Astrocyte (in vitro differentiated cells and primary cell): ENCODE data around the gene RBMXL2. TPM values are rescaled to one million over a fixed set of nuclear protein-coding genes. Genes with fewer than 3 reads are reported as not detected.

Source experiments
- DNase-seq: peaks from one replicate; pipeline ENCODE4 v3.0.0-alpha.2; 2010; ENCODE audit warnings: low read depth
- FAIRE-seq: peaks from 2 replicates; lab custom pipeline; 2011; peaks lifted over from hg19 to GRCh38; lab: Jason Lieb, UNC
- H2AFZ ChIP-seq: 2 replicates; pipeline ENCODE4 v1.6.0; 2012; ENCODE audit warnings: low read depth, low read length, inconsistent platforms
- H3K27ac ChIP-seq: 2 replicates; pipeline ENCODE4 v1.5.1; 2011; ENCODE audit warnings: low read depth, low read length, inconsistent platforms
- H3K27me3 ChIP-seq: 2 replicates; pipeline ENCODE4 v1.6.0; 2011; ENCODE audit warnings: low read length, inconsistent platforms; ENCODE audit not compliant: insufficient read depth
- H3K36me3 ChIP-seq: 2 replicates; pipeline ENCODE4 v1.5.1; 2011; ENCODE audit warnings: low read length, inconsistent platforms; ENCODE audit not compliant: insufficient read depth
- H3K4me1 ChIP-seq: 2 replicates; pipeline ENCODE4 v1.5.1; 2011; ENCODE audit warnings: low read length, inconsistent platforms; ENCODE audit not compliant: insufficient read depth
- H3K4me2 ChIP-seq: 2 replicates; pipeline ENCODE4 v1.6.0; 2012; ENCODE audit warnings: low read length, inconsistent platforms
- H3K4me3 ChIP-seq: 2 replicates; pipeline ENCODE4 v1.5.1; 2011; ENCODE audit warnings: low read depth, mild to moderate bottlenecking, low read length, inconsistent platforms; ENCODE audit not compliant: insufficient read depth
- H3K79me2 ChIP-seq: 2 replicates; pipeline ENCODE4 v1.6.0; 2012; ENCODE audit warnings: mild to moderate bottlenecking, low read length, inconsistent platforms; ENCODE audit not compliant: insufficient read depth
- H3K9ac ChIP-seq: 2 replicates; pipeline ENCODE4 v1.6.0; 2012; ENCODE audit warnings: mild to moderate bottlenecking, low read length, inconsistent platforms
- H3K9me3 ChIP-seq: 2 replicates; pipeline ENCODE4 v1.5.1; 2012; ENCODE audit warnings: low read depth, mild to moderate bottlenecking, low read length, inconsistent platforms; ENCODE audit not compliant: insufficient read depth
- H4K20me1 ChIP-seq: 2 replicates; pipeline ENCODE4 v1.6.0; 2012; ENCODE audit warnings: low read length, inconsistent platforms; ENCODE audit not compliant: insufficient read depth
- H3K27ac Mint-ChIP-seq: one replicate; pipeline ENCODE4 v1.8.0; 2021; ENCODE audit warnings: mild to moderate bottlenecking, mixed read lengths; ENCODE audit not compliant: unreplicated experiment
- H3K27me3 Mint-ChIP-seq: one replicate; pipeline ENCODE4 v1.8.0; 2021; ENCODE audit warnings: low read depth, mixed read lengths; ENCODE audit not compliant: unreplicated experiment
- H3K36me3 Mint-ChIP-seq: one replicate; pipeline ENCODE4 v1.8.0; 2021; ENCODE audit warnings: low read depth, mixed read lengths; ENCODE audit not compliant: unreplicated experiment
- H3K4me1 Mint-ChIP-seq: one replicate; pipeline ENCODE4 v1.8.0; 2021; ENCODE audit warnings: low read depth, mixed read lengths; ENCODE audit not compliant: unreplicated experiment
- H3K4me3 Mint-ChIP-seq: one replicate; pipeline ENCODE4 v1.8.0; 2021; ENCODE audit warnings: mild to moderate bottlenecking, moderate library complexity, mixed read lengths; ENCODE audit not compliant: unreplicated experiment
- H3K9me3 Mint-ChIP-seq: one replicate; pipeline ENCODE4 v1.8.0; 2021; ENCODE audit warnings: mild to moderate bottlenecking, mixed read lengths; ENCODE audit not compliant: unreplicated experiment
- EZH2 ChIP-seq: IDR thresholded peaks from 2 replicates; pipeline ENCODE4 v1.6.1; 2012; ENCODE audit warnings: mild to moderate bottlenecking, low read length, inconsistent platforms; ENCODE audit not compliant: insufficient read depth
- total RNA-seq: library from RNA; stranded (reverse); gene quantifications from 2 replicates; pipeline ENCODE4 v1.2.1, GENCODE V29; 2021
- TF ChIP-seq, protein P1 (sequence below): IDR thresholded peaks from 2 replicates; pipeline ENCODE4 v1.5.1; 2011; ENCODE audit warnings: low read depth, mild to moderate bottlenecking, inconsistent platforms, low read length, moderate library complexity; ENCODE audit not compliant: insufficient read depth

The RBMXL2 gene
- total RNA-seq, 1 donor from 2014 or later: not detected

- Mint-ChIP-seq H3K27me3 (peaks cover 5% of the 10 kb centered on the region), H3K9me3 (no peaks in the 10 kb centered on the region), H3K4me3 (no peak overlapping the region), H3K36me3 (no peaks in the 10 kb centered on the region), H3K27ac (no peak overlapping the region), H3K4me1 (no peaks in the 10 kb centered on the region)
- no peak for TF ChIP-seq EZH2
- TF ChIP-seq, protein P1, sequence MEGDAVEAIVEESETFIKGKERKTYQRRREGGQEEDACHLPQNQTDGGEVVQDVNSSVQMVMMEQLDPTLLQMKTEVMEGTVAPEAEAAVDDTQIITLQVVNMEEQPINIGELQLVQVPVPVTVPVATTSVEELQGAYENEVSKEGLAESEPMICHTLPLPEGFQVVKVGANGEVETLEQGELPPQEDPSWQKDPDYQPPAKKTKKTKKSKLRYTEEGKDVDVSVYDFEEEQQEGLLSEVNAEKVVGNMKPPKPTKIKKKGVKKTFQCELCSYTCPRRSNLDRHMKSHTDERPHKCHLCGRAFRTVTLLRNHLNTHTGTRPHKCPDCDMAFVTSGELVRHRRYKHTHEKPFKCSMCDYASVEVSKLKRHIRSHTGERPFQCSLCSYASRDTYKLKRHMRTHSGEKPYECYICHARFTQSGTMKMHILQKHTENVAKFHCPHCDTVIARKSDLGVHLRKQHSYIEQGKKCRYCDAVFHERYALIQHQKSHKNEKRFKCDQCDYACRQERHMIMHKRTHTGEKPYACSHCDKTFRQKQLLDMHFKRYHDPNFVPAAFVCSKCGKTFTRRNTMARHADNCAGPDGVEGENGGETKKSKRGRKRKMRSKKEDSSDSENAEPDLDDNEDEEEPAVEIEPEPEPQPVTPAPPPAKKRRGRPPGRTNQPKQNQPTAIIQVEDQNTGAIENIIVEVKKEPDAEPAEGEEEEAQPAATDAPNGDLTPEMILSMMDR: no peak
- no peak overlapping the region for H3K27ac ChIP-seq
- H3K9me3 ChIP-seq: no peaks in the 10 kb centered on the region
- H4K20me1 ChIP-seq: no peaks in the 10 kb centered on the region
- no peaks in the 10 kb centered on the region for H3K4me1 ChIP-seq
- H3K4me3 ChIP-seq: no peak overlapping the region
- H3K9ac ChIP-seq: no peak overlapping the region
- H2AFZ ChIP-seq: no peak overlapping the region
- H3K79me2 ChIP-seq: no peaks in the 10 kb centered on the region
- H3K4me2 ChIP-seq: no peak overlapping the region
- peaks cover 2% of the 10 kb centered on the region for H3K27me3 ChIP-seq
- DNase-seq (no peak), FAIRE-seq (no peak)
- no peaks in the 10 kb centered on the region for H3K36me3 ChIP-seq
Measured at GRCh38 chr11:7089328-7090251, 792 bp downstream of the RBMXL2 start.

DNA sequence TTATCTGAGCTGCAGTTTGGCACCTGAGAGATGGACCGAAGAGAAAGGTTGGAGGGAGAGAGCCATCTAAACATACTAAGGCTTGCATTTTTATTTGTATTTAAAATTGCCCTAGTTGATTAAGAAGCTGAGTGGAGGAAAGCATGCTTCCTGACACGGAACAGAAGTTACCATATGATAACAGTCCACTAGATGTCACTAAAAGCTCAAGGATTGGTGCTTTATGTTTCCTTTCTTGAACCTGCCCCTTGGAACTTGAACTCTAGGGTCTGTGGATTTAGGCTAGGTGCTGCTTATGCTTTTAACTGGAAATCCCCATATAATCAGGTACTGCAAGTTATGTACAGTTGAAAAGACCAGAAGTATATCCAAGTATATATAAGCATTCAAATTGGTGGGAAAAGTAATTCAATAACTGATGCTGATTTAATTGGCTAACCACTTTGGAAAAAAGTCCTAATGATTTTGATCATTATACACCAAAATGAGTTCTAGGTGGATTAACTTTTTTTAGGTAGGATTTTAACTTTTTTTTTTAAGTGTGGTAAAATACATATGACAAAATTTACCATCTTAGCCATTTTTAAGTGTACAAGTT is 9.5 kb downstream of the RBMXL2 start:
- no peaks in the 10 kb centered on the region for H3K9me3 ChIP-seq
- peaks cover 12% of the 10 kb centered on the region for H3K27me3 ChIP-seq
- DNase-seq (peak; percentile 12), FAIRE-seq (peak; percentile 39)
- no peak overlapping the region for H3K4me2 ChIP-seq
- Mint-ChIP-seq H3K4me3 (no peak overlapping the region), H3K27ac (no peak overlapping the region), H3K36me3 (no peaks in the 10 kb centered on the region), H3K27me3 (peaks cover 11% of the 10 kb centered on the region), H3K4me1 (no peaks in the 10 kb centered on the region), H3K9me3 (no peaks in the 10 kb centered on the region)
- no peak overlapping the region for H2AFZ ChIP-seq
- no peaks in the 10 kb centered on the region for H3K36me3 ChIP-seq
- no peaks in the 10 kb centered on the region for H4K20me1 ChIP-seq
- TF ChIP-seq, protein P1: peak; percentile 67
- TF ChIP-seq EZH2: no peak
- no peaks in the 10 kb centered on the region for H3K4me1 ChIP-seq
- H3K79me2 ChIP-seq: no peaks in the 10 kb centered on the region
- no peak overlapping the region for H3K4me3 ChIP-seq
- H3K9ac ChIP-seq: no peak overlapping the region
- H3K27ac ChIP-seq: no peak overlapping the region
